ENCODE measurements around the gene CAMTA1.

Gene CAMTA1

GRCh38 chr1:6848816-6849215 lies 63.6 kb downstream of the CAMTA1 start:
- DNase-seq (ENCODE audit: low read depth): no peak

- no peak for DNase-seq (ENCODE audit: low read depth)
Measured at GRCh38 chr1:6850537-6850936, 65.3 kb downstream of the CAMTA1 start.

- DNase-seq (ENCODE audit: low read depth): no peak
Measured at GRCh38 chr1:6852136-6852890, 67.1 kb downstream of the CAMTA1 start.

- no peak for DNase-seq (ENCODE audit: low read depth)
Measured at GRCh38 chr1:6854166-6854565, 68.9 kb downstream of the CAMTA1 start.

- no peak for DNase-seq (ENCODE audit: low read depth)
Measured at GRCh38 chr1:6857831-6858230, 72.6 kb downstream of the CAMTA1 start.

DNA sequence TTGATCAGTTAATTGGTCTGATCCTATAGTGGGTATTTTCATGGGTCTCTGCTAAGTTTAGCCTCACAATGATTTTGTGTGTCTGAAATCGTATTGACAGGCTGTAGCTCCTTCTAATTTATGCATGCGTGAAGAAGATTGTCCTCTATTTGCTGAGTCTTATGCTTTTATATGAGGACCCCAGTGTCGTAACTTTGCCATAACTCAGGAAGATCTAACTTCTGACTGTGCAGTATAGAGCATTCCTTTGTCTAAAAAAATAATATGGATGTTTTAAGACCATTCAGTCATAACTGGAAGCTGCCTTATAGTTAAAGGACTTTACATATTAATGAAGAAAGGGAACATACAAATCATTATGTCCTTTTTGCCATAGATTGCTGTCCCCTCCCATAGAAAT lies 73.3 kb downstream of the CAMTA1 start:
- DNase-seq (ENCODE audit: low read depth): no peak

- DNase-seq (ENCODE audit: low read depth): no peak
Measured at GRCh38 chr1:6859415-6860343, 74.4 kb downstream of the CAMTA1 start.

DNA sequence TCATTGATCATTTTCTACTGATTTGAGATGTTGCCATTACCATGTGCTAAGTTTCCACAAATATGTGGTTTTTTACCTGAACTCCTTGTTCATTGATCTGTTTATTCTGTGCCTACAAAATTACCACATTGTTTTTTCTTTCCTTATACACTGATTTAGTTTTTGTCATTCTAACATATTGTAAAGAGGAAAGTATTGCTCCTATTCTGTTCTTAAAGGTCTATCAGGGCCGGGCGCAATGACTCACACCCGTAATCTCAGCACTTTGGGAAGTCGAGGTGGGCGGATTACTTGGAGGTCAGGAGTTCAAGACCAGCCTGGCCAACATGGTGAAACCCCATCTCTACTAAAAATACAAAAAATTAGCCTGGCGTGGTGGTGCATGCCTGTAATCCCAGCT lies 75.1 kb downstream of the CAMTA1 start:
- no peak for DNase-seq (ENCODE audit: low read depth)

DNA sequence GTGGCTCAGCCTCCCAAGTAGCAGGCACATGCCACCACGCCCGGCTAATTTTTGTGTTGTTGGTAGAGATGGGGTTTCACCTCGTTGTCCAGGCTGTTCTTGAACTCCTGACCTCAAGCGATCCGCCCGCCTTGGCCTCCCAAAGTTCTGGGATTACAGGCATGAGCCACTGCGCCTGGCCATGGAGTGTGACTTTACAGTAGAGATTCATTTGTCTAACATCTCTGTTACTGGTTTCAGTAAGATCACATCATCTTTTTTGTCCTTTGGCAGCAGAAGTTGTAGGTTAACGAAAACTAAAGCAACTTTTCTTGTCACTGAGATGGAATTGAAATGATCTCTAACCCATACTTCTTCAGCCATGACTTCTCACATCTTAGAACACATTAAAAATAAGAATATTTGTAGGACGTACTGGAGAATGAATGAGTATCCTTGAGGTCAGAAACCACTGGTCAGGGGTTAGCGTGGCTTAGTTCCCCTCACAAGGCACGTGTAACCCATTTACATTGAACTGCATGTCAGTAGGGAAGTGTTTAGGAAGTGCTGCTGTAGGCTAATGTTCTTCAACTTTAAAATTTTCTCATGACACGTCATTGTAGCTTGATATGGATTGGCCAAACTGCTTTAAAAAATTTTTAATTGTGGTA lies 75.9 kb downstream of the CAMTA1 start:
- DNase-seq (ENCODE audit: low read depth): no peak

DNA sequence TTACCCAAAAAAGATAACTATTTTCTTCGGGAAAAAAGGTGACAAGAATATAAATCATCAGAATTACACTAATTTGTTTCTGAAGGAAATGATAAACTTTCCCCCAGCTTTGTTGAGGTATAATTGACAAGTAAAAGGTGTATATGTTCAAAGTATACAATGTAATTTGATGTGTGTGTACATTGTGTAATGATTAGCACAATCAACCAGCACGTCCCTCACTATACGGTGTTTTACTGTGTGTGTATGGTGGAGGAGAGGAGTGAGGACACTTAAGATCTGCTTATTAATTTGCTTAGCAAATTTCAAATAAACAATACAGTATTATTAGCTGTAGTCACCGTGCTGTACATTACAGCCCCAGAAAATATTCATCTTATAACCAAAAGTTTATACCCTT lies 77.7 kb downstream of the CAMTA1 start:
- no peak for DNase-seq (ENCODE audit: low read depth)

GRCh38 chr1:6864166-6864565 lies 78.9 kb downstream of the CAMTA1 start:
- DNase-seq (ENCODE audit: low read depth): no peak

DNA sequence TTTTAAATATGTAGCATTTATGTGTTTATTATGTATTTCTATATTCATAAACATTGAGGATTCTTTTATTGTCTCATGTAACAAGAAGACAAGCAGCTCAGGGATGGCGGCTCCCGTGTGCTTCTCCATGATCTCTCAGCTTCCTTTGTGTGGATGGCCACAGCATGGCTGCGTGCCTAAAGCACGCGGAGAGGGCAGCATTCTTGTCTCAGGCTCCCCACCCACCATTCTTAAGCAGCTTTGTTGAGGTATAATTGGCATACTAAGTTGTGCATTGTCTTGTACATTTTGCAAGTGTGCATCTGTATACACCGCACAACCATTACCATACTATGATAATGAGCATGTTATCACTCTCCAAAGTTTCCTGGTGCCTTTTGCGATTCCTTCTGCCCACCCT lies 81.6 kb downstream of the CAMTA1 start:
- no peak for DNase-seq (ENCODE audit: low read depth)

DNA sequence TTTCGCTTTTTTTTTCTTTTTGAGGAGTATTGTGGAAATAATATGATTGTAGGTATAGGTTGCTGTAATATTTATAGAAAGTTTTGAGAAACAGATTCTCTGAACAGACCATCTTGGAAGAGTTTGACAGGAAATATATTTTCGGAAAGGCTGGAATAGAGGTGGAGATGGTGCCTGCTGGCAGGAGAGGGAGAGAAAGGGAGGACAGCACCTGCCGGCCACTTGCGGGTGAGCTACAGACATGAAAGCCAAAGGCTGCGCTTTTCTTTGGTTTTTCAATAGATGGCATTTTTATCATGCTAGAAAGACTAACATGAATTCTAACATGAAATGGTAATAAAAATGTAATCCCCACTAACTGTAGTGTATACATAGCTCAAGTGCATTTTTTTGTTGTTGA lies 82.1 kb downstream of the CAMTA1 start:
- no peak for DNase-seq (ENCODE audit: low read depth)

DNA sequence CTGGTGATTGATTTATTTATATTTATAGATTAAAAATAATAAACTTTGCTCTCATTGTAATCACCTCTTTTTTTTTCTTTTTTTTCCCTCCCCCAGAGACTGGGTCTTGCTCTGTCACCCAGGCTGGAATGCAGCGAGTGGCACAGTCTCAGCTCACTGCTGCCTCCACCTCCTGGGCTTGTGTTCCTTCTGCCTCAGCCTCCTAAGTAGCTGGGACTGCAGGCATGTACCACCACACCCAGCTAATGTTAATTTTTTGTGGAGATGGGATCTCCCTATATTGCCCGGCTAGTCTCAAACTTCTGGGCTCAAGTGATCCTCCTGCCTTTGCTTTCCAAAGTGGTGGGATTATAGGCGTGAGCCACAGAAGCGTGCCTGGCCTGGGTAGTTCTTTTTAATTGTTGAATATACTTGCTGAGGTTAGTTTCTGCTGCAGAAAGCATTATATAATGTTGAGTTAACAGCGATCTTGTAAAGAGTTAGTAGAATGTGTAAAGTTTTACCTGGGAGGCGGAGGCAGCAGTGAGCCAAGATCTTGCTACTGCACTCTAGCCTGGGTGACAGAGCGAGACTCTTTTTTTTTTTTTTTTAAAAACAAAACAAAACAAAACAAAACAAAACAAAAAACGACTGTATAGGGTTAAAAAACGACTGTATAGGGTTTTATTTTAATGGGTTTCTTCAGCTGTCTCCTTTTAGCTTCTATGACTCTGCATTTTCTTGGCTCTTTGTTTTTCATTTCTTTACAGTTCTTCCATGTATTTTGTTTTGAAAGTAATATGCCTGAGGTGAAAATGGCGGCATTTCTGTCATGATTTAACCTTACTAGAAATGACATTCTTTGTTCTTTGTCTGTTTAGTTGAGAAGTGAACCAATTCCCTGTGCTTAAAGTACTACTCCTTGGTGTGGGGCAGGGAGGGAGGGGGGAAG lies 82.7 kb downstream of the CAMTA1 start:
- DNase-seq (ENCODE audit: low read depth): no peak

DNA sequence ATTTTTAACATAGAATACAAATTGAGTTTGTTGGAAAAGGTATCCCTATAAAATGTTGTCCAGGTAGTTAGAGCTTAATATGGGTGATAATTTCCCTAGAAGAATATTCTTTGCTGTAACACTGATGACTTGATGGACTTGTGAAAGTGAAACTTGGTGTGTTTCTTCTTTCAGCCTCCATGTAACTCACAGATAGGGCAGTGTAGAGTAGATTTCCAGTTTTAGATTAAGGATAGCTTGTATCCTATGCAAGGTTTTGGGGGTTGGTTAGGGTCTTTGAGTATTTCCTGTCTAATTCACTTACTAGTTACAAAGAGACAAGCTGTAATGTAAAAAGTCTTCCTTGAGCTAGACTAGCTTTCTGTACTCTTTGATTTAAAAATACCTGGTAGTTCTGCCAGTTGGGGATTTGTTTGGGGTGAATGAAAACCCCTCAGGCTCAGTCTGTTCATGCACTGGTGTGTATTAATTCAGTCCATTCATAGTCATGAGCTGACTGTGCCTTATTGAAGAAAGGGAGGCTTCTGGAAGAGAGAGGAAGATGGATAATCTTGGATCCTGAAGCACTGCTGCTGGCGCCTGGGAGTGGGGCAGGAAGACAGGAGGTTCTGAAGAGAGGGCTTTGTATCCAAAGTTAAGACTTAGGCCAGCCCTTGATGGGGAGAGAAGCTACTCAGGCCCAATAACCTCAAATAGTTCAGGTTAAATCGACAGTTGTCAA lies 83.6 kb downstream of the CAMTA1 start:
- no peak for DNase-seq (ENCODE audit: low read depth)

DNA sequence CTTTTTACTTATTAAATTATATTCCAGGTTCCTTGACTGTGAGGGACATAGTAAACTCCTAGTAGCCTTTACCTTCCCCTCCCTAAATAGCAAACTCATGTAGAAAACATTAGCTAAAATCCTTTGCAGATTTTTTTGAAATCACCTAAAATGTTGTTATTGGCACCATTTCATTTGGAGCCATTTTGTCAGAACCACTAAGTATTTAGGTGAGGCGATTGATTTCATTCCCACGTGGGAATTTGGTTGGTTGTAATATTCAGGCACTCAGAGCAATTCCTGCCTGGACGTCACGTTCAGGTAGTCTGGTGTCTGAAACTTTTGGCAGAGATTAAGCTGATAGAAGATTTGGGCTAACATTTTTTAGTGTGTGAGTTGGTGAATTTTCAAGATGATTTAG lies 84.3 kb downstream of the CAMTA1 start:
- DNase-seq (ENCODE audit: low read depth): no peak

DNA sequence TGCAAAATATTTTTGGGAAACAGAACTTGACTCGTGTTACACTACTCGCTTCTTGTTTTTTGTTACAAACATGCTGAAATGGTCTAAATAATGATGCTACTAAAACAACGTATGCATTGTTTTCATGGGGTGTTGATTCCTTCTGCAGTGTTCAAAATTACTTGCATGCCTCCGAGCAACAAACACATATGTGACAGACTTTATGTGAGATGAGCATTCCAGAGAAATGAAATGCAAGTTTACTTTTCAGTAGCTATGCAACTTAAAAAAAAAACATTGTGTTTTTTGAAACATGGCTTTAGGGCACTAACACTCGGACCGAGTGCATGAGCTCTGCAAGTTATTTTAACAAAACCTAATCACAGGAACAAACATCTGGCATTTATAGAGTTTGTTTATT lies 84.8 kb downstream of the CAMTA1 start:
- DNase-seq (ENCODE audit: low read depth): no peak

DNA sequence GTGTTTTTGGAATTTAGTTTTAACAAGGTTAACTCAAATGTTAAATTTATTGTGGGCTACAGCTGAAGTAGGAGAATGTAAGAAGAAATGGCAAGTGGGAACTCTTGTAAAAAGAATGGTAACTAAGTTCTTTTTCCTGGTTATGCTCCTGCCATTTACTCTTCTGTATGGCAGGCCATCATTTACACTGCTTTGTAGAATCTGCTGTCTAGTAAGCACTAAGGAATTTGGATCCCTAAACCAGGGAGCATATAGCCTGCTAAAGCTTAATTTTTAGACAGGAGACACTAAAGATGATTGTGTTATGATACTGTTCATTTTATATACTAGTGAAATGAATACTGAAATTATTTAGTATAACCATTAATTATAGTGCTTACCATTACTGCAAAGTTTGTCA lies 85.3 kb downstream of the CAMTA1 start:
- DNase-seq (ENCODE audit: low read depth): no peak

DNA sequence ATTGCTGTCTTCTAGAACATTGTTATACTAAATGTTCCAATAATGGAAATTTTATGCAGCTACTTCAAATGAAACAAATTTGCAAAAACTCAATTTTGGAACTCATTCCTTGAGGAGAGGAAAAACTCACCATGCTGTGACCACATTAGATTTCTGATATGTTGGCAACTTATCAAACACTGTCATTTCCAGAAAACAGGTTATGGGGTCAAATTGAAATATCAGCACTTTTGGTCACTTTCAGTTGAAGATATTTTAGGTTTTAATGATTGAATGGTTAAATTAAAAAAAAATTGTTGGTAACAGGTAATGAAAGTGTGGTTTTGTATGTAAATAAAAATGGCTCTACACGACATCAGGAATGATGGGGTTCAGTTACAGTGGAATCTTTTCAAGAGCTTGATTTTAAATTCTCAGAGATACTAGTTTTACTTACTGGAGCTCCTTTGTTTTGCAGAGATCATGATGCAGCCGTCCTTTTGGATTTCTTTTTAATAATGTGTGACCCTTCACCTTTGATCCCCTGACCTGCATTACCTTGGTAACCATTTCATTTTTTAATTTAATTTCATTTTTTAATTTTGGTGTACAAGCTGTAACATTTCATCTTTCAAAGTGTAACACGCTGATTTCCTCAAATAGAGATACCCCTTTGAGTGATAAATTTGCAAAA lies 86.2 kb downstream of the CAMTA1 start:
- no peak for DNase-seq (ENCODE audit: low read depth)

DNA sequence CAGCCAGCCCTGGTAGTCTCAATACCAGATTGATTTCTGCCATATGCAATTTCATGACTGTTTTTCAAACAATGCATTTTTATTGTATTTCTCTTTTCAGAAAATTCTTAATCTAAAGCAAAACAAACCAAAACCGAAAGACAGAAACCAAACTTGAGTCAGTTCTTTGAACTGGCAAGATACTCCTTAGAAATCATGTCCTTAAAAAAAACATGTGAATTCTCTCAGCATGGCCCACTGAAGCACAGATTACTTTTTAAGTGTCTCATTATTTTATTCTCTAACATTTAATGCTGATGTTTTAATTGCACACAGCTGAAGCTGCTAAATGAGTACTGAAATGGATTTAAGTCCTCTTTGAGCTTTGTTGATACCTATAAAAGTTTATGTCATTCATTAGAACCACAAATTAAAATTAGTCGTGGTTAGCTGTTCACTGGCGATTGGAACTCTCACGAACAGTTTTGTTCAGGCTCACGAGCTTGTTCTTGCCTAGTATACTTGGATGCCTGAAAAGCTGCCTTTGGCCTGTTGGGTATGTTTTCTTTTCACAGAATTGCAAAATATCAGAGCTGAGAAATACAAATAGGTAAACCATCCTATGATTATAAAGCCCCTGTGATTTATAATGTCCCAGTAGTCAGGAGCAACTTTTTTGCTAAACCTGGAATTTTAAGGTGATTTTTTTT lies 87.5 kb downstream of the CAMTA1 start:
- no peak for DNase-seq (ENCODE audit: low read depth)
